Activated T-helper 9 cell treated with anti-CD3 and anti-CD28 coated beads, Interleukin-2, amount 50 U/mL, for 16 hours (primary cell): ENCODE measurements around the gene EBF3.

Experiments used
- DNase-seq: peaks from one replicate; pipeline ENCODE4 v3.0.0-alpha.2; 2020; ENCODE audit warnings: low read depth

EBF3 gene

GRCh38 chr10:129970465-129971364 is 6.6 kb upstream of the EBF3 start:
- no peak for DNase-seq

- DNase-seq = no peak
Observed at GRCh38 chr10:129969911-129970464, 5.9 kb upstream of the EBF3 start.

- no peak for DNase-seq
Observed at GRCh38 chr10:129969184-129969910, 5.3 kb upstream of the EBF3 start.

- no peak for DNase-seq
Observed at GRCh38 chr10:129968853-129969183, 4.7 kb upstream of the EBF3 start.

- no peak for DNase-seq
Observed at GRCh38 chr10:129968020-129968852, 4.2 kb upstream of the EBF3 start.

GRCh38 chr10:129967579-129968019 is 3.5 kb upstream of the EBF3 start:
- no peak for DNase-seq

- DNase-seq = no peak
Observed at GRCh38 chr10:129966889-129967578, 3.0 kb upstream of the EBF3 start.

GRCh38 chr10:129966370-129966888 is 2.4 kb upstream of the EBF3 start:
- DNase-seq = no peak

GRCh38 chr10:129965959-129966358 is 1.9 kb upstream of the EBF3 start:
- no peak for DNase-seq

- no peak for DNase-seq
Observed at GRCh38 chr10:129965425-129965808, 1.3 kb upstream of the EBF3 start.

- no peak for DNase-seq
Observed at GRCh38 chr10:129964611-129965424, 744 bp upstream of the EBF3 start.

- DNase-seq = no peak
Observed at GRCh38 chr10:129962872-129963640, 1.0 kb downstream of the EBF3 start.

- no peak for DNase-seq
Observed at GRCh38 chr10:129962031-129962871, 1.8 kb downstream of the EBF3 start.

GRCh38 chr10:129961157-129961701 is 2.8 kb downstream of the EBF3 start:
- no peak for DNase-seq

GRCh38 chr10:129960481-129961156 is 3.5 kb downstream of the EBF3 start:
- no peak for DNase-seq

- DNase-seq = no peak
Observed at GRCh38 chr10:129959544-129960480, 4.3 kb downstream of the EBF3 start.
